GM12873 (cell line): ENCODE data around the gene GPR153.

Experiments
- TF ChIP-seq, protein P1 (sequence below): IDR thresholded peaks from 2 replicates; pipeline ENCODE4 v1.5.1; 2012; ENCODE audit warnings: low read depth, mild to moderate bottlenecking, moderate library complexity, low read length, control low read depth; ENCODE audit not compliant: insufficient read depth; ENCODE audit errors: missing control alignments

Gene GPR153

DNA sequence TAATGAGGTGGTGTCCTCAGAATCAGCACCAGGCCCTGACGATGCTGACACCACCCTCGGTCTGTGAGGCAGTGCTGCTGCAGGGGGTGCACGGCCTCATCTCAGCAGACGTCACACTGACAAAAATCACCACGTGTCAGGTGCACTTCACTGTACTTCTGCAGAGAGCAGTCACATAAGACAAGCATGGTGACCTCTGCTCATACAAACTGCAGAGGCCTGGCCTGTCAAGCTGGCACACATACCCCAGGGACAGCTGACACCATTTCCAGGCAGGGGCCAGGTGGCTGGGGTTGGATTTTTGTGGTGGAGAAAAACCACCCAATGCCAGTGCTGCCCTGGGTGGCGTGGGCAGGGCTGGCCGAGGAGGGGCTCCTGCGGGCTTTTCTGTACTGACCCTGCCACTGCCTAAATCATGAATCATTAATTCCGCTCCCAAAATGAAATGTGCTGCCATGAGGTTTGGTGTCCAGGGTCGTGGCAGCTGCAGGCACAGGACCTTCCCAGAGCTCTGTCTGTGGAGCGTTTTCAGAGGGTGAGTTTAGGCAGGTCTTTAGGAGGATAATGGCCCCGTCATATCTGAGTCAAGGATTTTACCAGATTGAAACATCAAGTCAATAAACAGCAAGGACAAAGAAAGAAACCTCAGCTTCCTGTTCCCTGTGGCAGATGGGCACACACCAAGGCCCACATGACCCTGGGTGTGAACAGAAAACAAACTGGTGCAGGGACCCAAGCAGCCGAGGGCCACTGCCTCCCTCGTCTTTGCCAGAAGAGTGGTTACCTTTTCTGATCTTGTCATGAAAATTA, 33.4 kb upstream of the GPR153 start:
- TF ChIP-seq, protein P1, sequence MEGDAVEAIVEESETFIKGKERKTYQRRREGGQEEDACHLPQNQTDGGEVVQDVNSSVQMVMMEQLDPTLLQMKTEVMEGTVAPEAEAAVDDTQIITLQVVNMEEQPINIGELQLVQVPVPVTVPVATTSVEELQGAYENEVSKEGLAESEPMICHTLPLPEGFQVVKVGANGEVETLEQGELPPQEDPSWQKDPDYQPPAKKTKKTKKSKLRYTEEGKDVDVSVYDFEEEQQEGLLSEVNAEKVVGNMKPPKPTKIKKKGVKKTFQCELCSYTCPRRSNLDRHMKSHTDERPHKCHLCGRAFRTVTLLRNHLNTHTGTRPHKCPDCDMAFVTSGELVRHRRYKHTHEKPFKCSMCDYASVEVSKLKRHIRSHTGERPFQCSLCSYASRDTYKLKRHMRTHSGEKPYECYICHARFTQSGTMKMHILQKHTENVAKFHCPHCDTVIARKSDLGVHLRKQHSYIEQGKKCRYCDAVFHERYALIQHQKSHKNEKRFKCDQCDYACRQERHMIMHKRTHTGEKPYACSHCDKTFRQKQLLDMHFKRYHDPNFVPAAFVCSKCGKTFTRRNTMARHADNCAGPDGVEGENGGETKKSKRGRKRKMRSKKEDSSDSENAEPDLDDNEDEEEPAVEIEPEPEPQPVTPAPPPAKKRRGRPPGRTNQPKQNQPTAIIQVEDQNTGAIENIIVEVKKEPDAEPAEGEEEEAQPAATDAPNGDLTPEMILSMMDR = no peak

DNA sequence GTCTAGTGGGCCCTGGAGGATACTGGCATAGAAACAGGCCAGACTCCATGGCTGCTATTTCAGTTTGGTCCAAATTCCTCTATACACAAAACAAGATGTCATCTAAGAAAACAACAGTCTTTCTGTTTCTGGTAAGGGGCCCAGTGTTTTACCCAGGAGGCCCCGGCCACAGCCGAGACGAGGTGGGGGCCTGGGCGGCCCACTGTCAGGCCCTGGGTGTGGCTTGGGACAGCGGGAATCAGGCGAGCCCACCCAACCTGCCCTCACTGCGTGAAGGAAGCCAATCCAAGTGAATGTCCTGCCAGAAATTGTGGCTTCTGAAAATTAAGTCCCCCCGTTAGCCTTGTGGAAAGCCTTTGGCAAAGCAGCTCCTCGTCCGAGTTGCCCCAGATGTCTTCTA, 31.2 kb upstream of the GPR153 start:
- TF ChIP-seq, protein P1 = no peak

DNA sequence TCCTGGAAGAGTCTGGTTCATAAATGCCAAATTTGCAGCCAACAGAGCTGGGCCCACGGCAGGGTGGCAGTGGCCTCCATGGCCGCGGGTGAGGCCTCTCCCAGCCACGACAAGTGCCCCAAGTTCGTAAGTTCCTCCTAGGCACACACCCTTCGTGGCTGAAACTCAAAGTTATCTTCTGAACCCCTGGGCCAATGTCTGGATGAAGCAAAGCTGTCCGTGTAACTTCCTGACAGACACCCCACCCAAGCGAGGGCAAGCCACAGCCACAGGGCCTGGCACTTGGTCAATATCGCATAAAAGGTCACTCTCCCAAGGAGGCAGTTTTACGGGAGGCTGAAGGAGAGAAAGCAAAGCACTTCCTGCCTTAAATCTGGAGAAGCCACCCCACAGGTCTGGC, 27.8 kb upstream of the GPR153 start:
- TF ChIP-seq, protein P1 = no peak

DNA sequence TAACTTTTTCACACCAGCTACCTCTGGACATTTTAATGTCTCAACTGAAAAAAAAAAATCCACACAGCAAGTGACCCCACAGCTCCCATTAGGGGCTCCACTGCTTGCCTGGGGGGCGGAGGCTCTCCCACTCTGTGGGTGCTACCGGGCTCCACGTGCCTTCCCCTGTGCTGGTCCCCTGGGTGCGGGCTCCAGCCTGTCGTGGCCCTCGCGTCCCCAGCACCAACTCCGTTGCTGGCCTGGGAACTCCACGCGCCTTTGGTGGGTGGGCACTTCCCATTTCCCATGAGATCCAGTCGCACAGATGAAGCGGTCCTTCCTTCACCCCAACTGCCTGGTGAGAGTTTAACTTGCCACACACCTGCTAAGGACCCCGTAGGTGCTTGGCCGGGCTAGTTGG, 27.1 kb upstream of the GPR153 start:
- TF ChIP-seq, protein P1 = no peak

DNA sequence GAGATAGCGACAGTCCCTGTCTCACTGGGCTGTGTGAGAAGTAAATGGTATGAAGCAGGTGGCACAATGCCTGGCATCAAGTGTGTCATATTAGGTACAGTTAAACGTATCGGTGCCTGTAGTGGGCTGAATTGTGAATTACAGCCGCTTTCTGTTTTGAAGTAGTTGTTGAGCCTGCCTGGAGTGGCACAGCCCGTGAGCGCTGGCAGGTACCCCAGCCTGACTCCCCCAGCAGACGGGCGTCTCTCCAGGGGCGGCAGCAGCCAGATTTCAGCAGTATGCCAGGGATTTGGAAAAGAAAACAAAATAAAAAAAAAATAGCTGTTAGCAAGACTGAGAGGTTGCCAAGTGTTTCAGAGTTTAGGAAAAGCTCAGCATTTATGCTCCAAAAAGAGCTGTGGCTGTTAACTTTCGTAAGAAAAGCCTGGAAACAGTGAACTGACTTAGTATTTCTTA, 26.6 kb upstream of the GPR153 start:
- TF ChIP-seq, protein P1 = no peak

DNA sequence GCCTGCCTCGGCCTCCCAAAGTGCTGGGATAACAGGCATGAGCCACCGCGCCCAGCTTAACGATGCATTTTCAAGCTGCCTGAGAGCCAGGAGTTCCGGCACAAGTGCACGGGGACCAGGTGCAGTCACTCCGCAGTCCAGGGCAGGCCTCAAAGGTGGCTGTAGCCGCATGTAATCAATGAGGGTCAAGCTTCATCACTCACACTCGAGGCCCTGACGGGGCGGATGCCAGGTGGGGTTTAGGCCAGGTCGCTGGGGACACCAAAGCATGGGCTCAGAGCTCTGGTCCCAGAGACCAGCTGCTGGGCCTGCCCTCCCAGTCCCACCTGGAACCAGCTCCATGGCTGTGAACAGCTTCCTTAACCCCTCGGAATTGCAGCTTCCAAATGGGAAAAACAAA, 26.1 kb upstream of the GPR153 start:
- TF ChIP-seq, protein P1 = no peak

DNA sequence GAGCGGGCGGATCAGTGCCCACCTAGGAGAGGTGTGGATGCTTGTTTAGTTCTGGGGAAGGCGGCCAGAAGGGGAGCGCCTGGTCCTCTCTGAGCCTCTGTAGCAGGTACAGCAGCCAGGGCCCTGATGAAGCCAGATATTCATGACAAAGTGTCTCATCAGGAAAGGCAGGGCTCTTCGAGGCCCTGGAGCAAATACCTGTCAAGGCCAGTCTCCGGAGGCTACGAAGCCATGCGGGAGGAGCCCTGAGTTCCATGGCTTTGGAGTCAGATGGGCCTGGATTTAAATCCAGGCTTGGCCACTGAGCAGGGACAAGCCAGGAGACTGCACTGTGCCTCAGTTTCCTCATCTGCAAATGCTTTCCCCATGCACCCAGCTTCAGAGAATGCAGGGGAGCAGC, 25.4 kb upstream of the GPR153 start:
- TF ChIP-seq, protein P1 = no peak
